GM10266 (cell line): ENCODE measurements around the gene PAPPA2.

Experiments
- DNase-seq: peaks from one replicate; pipeline ENCODE4 v3.0.0; 2012; ENCODE audit errors: extremely low spot score
- CTCF ChIP-seq: IDR thresholded peaks from 2 replicates; pipeline ENCODE4 v1.5.1; 2012; ENCODE audit warnings: mild to moderate bottlenecking, low read depth; ENCODE audit not compliant: control insufficient read depth, insufficient read depth; ENCODE audit errors: missing control alignments

The PAPPA2 gene

DNA sequence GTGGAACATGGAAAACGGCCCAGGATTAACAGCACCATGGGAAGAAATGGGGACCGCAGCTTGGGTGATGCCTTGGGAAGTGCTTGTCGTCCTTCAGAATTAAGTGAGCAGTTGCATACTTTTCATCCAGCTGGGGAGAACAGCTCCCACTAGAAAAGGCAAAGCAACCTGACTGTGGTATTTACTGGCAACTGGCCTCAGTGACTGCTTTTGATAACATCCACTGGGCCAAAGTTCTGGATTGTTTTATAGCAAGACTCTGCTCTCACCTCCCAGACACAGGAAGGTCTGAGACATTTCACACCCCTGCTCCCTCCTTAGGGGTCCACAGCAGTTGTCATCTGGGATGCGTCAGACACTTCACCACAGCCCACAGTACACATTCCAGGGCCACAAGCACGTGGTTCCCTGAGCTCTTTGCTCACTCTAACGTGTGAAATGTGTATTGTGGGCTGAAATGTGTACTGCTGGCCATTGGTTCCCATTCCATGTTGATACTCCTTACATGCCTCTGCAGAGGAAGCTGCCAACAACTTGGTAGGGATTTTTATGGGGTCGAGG, 6.6 kb downstream of the PAPPA2 start:
- no peak for DNase-seq
- no peak for TF ChIP-seq CTCF

DNA sequence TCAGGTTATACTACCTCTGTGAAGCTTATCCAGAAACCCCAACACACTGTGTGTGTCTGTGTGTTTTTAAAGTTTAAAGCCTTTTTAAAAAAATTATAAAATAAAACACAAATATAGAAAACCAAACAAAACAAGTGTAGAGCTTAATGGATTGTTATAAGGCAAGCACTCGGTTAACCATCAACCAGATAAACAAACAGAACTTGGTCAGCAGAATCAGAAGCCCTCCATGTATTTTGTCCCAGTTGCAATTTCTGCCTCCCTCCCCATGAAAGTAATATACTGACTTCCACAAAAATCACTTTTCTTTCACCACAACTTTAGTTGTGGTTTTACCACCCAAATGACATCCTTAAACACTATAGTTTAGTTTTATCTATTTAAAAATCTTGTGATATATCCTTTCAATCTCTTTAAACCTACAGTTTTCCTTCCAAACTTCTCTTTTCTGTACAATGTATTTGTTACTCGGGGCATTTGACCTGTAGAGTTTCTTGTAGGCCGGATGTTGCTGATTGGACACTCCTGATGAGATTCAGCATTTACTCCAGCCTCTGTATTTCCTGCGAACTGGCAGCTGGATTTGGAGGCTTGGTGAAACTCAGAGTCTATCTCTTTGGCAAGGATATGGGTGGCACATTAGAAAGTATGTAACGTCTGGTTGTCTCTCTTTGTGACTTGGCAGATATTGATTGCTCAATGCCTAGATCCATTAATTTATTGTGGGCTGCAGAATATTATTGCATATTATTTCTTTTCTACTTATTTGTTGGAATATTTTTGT, 8.6 kb downstream of the PAPPA2 start:
- DNase-seq = no peak

GRCh38 chr1:176479971-176480370, 17.0 kb downstream of the PAPPA2 start:
- DNase-seq = no peak
- no peak for TF ChIP-seq CTCF

More for the DNA sequence above, 8.6 kb downstream of the PAPPA2 start:
- no peak for TF ChIP-seq CTCF

GRCh38 chr1:176480750-176481149, 17.8 kb downstream of the PAPPA2 start:
- no peak for TF ChIP-seq CTCF
- no peak for DNase-seq

DNA sequence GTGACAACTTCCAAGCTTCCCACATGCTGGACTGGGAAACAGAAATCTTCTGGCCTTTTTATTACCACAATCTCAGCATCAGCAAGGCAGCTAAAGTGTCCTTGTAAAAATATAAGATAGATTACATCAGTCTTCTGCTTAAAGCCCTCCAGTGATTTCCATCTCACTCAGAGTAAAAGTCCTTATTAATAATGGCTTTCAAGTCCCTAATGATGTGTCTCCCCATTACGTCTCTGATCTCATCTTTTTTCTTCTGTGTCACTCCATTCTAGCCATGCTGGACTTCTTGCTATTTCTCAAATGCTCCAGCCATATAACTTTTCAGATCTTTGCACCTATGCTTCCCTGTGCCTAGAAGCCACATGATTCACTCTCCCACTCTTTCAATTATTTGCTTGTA, 22.1 kb downstream of the PAPPA2 start:
- DNase-seq = no peak
- no peak for TF ChIP-seq CTCF

DNA sequence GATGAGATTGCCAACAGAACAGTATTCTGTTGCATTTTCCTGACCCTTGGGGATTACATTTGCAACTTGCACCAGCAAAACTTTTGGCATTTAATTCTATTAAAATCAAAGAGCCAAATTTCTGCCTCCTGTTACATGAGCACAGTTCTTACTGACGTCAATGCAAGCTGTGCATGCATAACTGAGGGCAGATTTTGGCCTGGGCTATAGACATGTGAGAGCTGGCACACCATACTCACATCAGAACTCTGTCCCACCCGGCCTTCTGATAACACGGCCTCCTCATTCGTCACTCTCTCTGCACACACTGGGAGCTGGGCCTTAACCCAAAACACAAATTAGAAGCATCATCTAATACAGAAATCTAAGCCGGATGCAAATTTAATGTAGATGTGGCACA, 31.5 kb downstream of the PAPPA2 start:
- TF ChIP-seq CTCF = no peak
- DNase-seq = no peak

DNA sequence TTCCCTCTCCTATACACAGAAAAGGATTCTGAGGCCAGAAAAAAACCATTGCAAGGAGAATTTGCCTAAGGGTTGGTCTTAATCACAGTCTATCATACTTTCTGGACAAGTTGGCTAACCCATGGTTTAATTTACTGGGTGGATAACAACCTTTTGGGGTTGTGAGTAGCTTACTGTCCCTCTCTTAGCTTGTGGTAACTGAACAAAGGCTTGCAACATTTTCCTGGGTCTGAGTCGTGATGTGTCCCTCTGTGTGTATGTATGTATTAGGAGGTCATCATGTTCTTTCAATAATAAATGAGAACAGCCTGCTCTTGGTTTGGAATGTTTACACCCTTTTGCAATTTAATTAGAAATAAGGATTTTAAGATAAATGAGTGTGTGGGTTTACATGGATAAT, 36.7 kb downstream of the PAPPA2 start:
- no peak for DNase-seq
- no peak for TF ChIP-seq CTCF
